ENCODE results near the gene LDB3. TPM values are rescaled to one million over a fixed set of nuclear protein-coding genes. Genes with fewer than 3 reads are reported as not detected.

Gene LDB3
- total RNA-seq, 2 experiments from 2014 or later = 0.07 to 0.09 TPM

DNA sequence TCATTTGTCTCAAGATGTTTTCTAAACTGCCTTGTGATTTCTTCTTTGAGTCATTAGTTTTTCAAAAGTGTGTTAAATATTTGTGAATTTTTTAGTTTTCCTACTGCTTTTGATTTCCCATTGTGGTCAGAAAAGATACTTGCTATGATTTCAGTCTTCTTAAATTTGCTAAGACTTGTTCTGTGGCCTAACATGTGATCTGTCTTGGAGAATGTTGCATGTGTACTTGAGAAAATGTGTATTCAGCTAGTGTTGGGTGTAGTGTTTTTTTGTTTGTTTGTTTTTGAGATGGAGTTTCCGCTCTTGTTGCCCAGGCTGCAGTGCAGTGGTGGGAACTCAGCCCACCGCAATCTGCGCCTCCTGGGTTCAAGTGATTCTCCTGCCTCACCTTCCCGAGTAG is 116.7 kb downstream of the LDB3 start:
- Mint-ChIP-seq H3K4me3 (no peak overlapping the region), H3K27ac (no peak overlapping the region), H3K27me3 (no peaks in the 10 kb centered on the region), H3K4me1 (ENCODE audit: low read depth) (peaks cover 2% of the 10 kb centered on the region), H3K36me3 (ENCODE audit: low read depth) (peaks cover 7% of the 10 kb centered on the region), H3K9me3 (peaks cover 8% of the 10 kb centered on the region)
- ChIA-PET CTCF (no interaction called here), POLR2A (no interaction called here)
- TF ChIP-seq, protein P1, sequence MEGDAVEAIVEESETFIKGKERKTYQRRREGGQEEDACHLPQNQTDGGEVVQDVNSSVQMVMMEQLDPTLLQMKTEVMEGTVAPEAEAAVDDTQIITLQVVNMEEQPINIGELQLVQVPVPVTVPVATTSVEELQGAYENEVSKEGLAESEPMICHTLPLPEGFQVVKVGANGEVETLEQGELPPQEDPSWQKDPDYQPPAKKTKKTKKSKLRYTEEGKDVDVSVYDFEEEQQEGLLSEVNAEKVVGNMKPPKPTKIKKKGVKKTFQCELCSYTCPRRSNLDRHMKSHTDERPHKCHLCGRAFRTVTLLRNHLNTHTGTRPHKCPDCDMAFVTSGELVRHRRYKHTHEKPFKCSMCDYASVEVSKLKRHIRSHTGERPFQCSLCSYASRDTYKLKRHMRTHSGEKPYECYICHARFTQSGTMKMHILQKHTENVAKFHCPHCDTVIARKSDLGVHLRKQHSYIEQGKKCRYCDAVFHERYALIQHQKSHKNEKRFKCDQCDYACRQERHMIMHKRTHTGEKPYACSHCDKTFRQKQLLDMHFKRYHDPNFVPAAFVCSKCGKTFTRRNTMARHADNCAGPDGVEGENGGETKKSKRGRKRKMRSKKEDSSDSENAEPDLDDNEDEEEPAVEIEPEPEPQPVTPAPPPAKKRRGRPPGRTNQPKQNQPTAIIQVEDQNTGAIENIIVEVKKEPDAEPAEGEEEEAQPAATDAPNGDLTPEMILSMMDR (IDR thresholded peaks at IDR 0.05) = no peak
- intact Hi-C loops (cut with micrococcal nuclease) = no loop called here
- DNase-seq (no peak), ATAC-seq (no peak)

Other genes starting within 250 kb of the LDB3 start
- gene WAPL, start 146.7 kb upstream of the LDB3 start, total RNA-seq = 10 to 100 TPM; 40.9 to 42.0 TPM
- not detected for gene OPN4, start 14.0 kb upstream of the LDB3 start, total RNA-seq
- 1 to 10 TPM; 6.6 to 6.9 TPM for gene BMPR1A, start 88.1 kb downstream of the LDB3 start, total RNA-seq

Measured in activated CD8-positive, alpha-beta T cell treated with anti-CD3 and anti-CD28 coated beads for 36 hours (primary cell).